HFFc6 (cell line): ENCODE measurements around the gene SMYD3. TPM values are rescaled to one million over a fixed set of nuclear protein-coding genes. Genes with fewer than 3 reads are reported as not detected.

ENCODE experiments used
- DNase-seq: peaks from one replicate; pipeline ENCODE4 v3.0.0-alpha.2; 2018
- H3K27ac Mint-ChIP-seq: 2 replicates; pipeline ENCODE4 v1.8.0; 2020; ENCODE audit warnings: mild to moderate bottlenecking, mixed read lengths
- H3K27me3 Mint-ChIP-seq: 2 replicates; pipeline ENCODE4 v1.8.0; 2021; ENCODE audit warnings: mild to moderate bottlenecking, moderate library complexity, mixed read lengths; ENCODE audit not compliant: insufficient read depth
- H3K36me3 Mint-ChIP-seq: 2 replicates; pipeline ENCODE4 v1.8.0; 2021; ENCODE audit warnings: low read depth, mixed read lengths
- H3K4me1 Mint-ChIP-seq: 2 replicates; pipeline ENCODE4 v1.8.0; 2020; ENCODE audit warnings: low read depth, mixed read lengths
- H3K4me3 Mint-ChIP-seq: 2 replicates; pipeline ENCODE4 v1.8.0; 2020; ENCODE audit warnings: mild to moderate bottlenecking, moderate library complexity, mixed read lengths
- H3K9me3 Mint-ChIP-seq: 2 replicates; pipeline ENCODE4 v1.8.0; 2020; ENCODE audit warnings: mild to moderate bottlenecking, mixed read lengths
- total RNA-seq, 6 experiments: library from RNA; stranded (reverse); fragmentation: NEBNext Ultra II Directional; extraction: Animal tissue kit (Norgen Biotek cat#: 25700); gene quantifications; 2 replicates in 1 of 6; 3 replicates in 5 of 6; pipeline ENCODE4 v1.2.3, GENCODE V29; 2021
- TF ChIP-seq, protein P1 (sequence below): fragments of 200-600 bp; sonication (generic); IDR thresholded peaks from 2 replicates; pipeline ENCODE4 v1.5.0; 2021; ENCODE audit warnings: antibody characterized with exemption, mild to moderate bottlenecking

Gene SMYD3
- total RNA-seq, 6 experiments from 2014 or later: 28.4 to 37.9 (median 31.2) TPM

DNA sequence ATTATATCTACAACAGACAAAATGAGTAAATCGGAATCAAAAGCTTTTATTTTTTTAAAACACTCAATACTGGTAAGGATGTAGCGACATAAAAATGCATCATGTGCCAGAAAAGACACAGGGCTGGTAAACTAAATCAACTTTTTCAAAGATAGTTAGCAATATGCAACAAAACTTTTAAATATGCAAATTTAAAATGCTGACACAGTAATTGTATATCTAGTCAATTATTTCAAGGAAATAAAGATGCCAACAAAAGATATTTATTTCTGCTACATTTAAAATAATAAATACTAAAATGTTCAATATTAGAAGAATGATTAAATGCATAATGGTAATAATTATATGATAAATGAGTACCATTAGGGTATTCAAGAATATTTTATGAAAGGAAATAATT, 295.1 kb downstream of the SMYD3 start:
- Mint-ChIP-seq H3K27me3 (no peaks in the 10 kb centered on the region; the same call in 1 of the 2 replicates), H3K9me3 (no peaks in the 10 kb centered on the region), H3K4me1 (peaks cover 38% of the 10 kb centered on the region), H3K36me3 (peaks cover 4% of the 10 kb centered on the region; the same call in 1 of the 2 replicates), H3K4me3 (no peak overlapping the region), H3K27ac (no peak overlapping the region)
- DNase-seq: no peak
- TF ChIP-seq, protein P1, sequence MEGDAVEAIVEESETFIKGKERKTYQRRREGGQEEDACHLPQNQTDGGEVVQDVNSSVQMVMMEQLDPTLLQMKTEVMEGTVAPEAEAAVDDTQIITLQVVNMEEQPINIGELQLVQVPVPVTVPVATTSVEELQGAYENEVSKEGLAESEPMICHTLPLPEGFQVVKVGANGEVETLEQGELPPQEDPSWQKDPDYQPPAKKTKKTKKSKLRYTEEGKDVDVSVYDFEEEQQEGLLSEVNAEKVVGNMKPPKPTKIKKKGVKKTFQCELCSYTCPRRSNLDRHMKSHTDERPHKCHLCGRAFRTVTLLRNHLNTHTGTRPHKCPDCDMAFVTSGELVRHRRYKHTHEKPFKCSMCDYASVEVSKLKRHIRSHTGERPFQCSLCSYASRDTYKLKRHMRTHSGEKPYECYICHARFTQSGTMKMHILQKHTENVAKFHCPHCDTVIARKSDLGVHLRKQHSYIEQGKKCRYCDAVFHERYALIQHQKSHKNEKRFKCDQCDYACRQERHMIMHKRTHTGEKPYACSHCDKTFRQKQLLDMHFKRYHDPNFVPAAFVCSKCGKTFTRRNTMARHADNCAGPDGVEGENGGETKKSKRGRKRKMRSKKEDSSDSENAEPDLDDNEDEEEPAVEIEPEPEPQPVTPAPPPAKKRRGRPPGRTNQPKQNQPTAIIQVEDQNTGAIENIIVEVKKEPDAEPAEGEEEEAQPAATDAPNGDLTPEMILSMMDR: no peak

DNA sequence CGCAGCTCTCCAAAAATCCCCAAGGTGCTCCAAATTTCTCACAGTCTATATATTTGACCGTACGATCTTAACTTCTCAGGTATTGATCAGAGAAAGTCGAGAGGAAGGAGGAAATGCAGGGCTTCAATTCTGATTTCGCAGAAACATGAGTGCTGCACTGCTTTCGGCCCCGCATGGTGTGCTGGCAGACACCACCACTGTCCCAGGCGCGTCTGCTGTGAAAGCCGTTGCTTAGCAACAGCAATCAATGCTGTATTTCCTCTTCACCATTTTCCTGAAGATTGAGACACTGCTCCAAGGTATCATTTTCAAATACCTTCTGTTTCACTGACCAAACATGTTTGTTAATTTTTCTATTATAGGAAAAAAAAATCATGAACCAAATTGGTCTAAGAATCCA, 296.3 kb downstream of the SMYD3 start:
- DNase-seq: no peak
- no peaks in the 10 kb centered on the region for H3K9me3 Mint-ChIP-seq
- no peak overlapping the region for H3K27ac Mint-ChIP-seq
- peaks cover 4% of the 10 kb centered on the region; the same call in 1 of the 2 replicates for H3K36me3 Mint-ChIP-seq
- TF ChIP-seq, protein P1: no peak
- peaks cover 38% of the 10 kb centered on the region for H3K4me1 Mint-ChIP-seq
- no peaks in the 10 kb centered on the region; the same call in 1 of the 2 replicates for H3K27me3 Mint-ChIP-seq
- no peak overlapping the region for H3K4me3 Mint-ChIP-seq

DNA sequence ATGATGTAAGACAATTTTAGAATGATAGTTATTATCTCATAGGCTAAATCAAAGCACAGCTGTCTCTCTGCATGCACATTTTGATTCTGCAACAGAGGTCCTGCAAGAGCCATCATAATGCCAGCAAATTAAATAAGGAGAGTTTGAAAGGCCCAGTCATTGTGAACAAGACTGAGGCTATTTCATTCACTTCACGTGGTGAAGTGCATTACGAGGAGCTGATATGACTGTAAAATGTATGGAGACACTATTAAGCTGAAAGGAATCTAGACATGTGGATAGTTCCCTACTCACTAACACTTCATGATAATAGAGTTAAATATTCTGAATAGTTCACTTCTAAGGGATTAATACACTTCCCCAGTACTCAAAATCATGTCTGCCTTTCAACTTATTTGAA, 299.0 kb downstream of the SMYD3 start:
- TF ChIP-seq, protein P1: no peak
- Mint-ChIP-seq H3K27me3 (no peaks in the 10 kb centered on the region; the same call in 1 of the 2 replicates), H3K27ac (no peak overlapping the region), H3K4me3 (no peak overlapping the region), H3K36me3 (peaks cover 11% of the 10 kb centered on the region; the same call in 1 of the 2 replicates), H3K4me1 (peaks cover 14% of the 10 kb centered on the region), H3K9me3 (no peaks in the 10 kb centered on the region)
- no peak for DNase-seq

DNA sequence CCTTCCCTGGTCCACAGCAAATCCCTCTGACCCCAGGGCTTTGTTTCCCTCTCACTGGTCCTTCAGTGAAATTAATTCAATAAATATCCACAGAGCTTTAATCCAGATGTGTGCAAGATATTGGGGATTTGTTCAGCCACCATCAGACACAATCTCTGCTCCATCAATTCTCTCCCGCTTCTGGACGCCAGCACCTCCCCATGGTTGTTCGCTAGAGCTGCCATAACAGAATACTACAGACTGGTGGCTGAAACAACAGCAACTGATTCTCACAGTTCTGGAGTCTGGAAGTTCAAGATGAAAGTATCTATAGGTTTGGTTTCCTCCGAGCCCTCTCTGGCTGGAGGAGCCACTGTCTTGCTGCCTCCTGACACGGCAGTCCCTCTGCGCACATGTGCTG, 303.9 kb downstream of the SMYD3 start:
- Mint-ChIP-seq H3K27me3 (no peaks in the 10 kb centered on the region), H3K36me3 (peaks cover 7% of the 10 kb centered on the region; the same call in 1 of the 2 replicates), H3K9me3 (no peaks in the 10 kb centered on the region), H3K4me3 (no peak overlapping the region), H3K27ac (no peak overlapping the region; the same call in 1 of the 2 replicates), H3K4me1 (peaks cover 22% of the 10 kb centered on the region)
- TF ChIP-seq, protein P1: no peak
- no peak for DNase-seq

DNA sequence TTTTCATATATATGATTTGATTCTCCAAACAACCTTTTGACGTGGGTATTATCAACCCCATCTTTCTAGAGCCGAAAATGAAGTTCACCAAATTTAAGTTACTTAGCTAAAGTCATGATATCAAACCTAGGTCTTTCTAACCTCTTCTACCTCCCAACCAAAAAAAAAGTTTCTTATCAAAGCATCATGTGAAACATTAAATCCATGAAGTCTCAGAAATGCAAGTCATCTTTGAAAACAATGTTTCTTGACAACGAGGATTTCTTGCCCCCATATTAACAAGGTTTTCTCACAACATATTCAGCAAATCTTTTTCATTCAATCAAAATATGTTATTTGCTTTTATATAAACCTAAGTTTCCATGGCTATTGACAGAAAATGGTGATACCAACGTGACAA, 306.3 kb downstream of the SMYD3 start:
- Mint-ChIP-seq H3K27me3 (no peaks in the 10 kb centered on the region; the same call in 1 of the 2 replicates), H3K4me3 (no peak overlapping the region), H3K36me3 (peaks cover 7% of the 10 kb centered on the region; the same call in 1 of the 2 replicates), H3K4me1 (peaks cover 13% of the 10 kb centered on the region; the same call in 1 of the 2 replicates), H3K9me3 (no peaks in the 10 kb centered on the region), H3K27ac (no peak overlapping the region)
- TF ChIP-seq, protein P1: no peak
- DNase-seq: no peak
